HG02642 (cell line): ENCODE results near the gene TNP2.
A peak's percentile ranks its signal among the peaks of the same experiment; 100 is the strongest.

ENCODE experiments used
- ATAC-seq: cut with Tn5 transposase; IDR thresholded peaks from one replicate; pipeline ENCODE4 v1.9.1; 2021; ENCODE audit warnings: mild to moderate bottlenecking; ENCODE audit not compliant: unreplicated experiment, poor library complexity

Gene TNP2

DNA sequence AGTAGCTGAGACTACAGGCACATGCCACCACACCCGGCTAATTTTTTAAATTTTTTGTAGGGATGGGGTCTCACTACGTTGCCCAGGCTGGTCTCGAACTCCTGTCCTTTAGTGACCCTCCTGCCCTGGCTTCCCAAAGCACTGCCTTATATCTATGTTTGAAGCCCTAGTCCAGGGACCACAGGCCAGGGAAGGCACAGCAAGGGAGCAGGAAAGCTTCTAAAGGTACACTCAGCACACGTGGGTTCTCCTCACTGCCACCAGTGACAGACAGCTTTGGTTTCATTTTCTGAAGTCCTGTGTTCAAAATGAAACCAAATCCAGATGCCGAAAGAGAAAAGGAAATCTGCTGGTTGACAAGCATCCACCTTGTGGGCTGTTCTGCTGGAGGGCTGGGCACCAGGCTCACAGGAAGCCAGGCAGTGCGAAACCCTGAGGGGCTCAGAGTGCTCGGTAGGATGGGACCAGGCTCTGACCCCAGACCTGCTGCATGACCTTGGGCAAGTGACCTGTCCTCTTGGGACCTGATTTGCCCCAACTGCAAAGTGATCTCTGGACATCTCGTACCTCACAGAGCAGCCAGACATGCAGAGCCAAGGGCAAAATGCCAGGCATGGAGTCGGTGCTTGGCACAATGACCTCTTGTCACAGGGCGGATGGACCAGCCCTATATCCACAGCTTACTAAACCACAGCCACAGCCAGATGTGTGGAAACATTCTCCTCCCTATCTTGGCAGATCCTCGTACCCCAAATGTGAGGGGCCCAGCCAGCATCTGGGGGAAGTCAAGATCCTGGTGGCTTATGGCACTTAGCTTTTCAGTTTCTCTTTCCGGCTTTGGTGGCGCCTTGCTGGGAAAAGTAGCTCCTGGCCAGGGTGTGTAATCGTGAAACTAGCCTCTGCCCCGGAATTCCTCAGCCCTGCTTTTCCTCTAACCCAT, 10.3 kb downstream of the TNP2 start:
- no peak for ATAC-seq

DNA sequence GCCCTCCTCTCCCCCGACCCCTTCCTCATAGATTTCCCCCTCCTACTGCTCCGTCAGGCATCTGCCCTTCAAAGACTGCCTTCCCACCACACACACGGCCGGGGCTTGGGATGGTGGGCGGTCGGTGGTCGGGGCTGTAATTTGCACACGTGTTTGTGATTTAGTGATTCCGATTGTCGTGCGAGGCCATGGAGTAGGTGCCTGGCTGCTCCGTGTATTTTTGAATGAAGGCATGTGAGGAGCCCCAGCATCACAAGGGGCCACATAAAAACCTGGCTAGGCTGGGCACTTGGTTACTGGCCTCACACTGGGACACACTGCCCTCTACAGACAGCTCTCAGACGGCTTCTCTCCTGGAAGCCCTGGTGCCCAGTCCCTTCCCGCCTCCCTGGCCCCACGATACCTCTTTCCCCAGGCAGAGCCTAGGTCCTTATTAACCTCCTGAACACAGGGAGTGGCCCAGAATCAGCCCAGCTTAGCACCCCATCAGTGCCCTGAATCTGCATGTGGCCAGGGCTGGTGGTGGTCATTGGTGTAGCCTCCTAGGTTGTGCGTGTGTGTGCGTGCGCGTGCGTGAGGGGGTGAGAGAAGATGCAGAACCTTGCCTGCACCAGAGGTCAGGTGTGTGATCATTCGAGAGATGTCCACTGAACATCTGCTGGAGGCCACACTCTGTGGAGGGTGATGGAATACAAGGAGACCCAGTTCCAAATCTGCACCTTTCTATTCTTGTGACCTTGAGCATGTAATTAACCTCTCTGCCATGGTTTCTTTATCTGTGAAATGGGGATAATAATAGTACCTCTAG, 11.8 kb downstream of the TNP2 start:
- ATAC-seq: no peak

DNA sequence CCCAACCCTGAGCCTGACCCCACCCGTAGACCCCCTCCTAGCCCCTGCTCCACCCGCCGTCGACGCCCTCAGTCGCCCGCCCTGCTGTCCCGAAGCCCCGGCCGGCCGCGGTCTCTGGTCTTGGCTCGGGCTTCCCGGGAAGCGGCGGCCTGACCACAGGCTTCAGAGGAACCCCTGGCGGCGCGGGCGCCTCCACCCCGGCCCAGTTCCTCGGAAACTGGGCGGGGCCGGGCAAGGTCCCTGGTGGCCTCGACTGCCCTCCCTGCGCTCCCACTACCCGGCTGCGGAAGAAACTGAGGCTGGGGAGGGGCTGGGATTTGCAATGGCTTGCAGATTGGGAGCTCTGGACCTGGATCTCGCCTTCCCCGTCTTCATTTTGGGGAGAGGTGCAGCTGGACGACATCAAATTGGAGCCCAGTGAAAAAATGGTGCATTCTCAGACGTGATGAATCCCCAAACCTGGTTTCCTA, 12.4 kb downstream of the TNP2 start:
- no peak for ATAC-seq

DNA sequence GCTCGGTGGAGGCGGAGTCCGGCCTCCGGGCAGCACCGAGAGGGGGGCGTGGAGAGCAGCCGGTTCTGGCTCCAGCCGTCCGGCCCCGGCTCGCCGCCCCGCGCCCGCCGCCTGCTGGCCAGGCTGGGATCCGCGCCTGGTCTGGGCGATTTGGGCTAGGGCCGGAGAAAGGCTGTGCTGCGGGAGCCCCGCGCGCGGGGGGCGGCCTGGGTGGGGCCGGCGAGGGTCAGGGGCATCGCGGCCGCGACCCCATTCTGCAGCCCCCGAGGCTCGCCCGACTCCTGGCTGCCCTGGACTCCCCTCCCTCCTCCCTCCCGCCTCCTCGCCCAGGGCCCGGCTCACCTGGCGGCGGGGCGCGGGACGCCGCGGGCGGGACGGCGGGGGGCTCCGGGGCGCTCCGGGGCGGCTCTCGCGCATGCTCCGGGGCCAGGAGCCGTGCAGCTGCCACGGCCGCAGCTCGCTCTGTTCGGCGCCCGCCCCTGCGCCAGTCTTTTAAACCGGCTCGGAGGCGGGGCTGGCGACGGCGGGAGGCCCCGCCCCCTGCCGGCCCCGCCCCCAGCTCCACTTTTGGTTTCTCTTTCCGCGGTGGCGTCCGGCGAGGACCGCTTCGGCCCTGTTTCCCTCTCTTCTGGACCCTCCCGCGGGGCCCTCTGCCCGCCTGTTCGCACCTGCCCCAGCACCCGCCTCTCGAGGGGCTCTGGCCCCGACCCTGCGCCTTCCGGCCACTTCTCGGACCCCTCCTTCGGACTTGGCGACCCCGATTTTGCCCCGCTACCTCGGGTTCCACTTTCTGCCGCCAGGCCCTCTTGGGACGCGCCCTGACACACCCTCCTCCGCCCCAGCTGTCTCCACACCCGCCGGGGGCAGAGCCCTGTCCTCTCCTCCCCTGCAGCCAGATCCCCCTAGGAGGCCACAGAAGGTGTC, 13.1 kb downstream of the TNP2 start, which contains the start of gene SOCS1:
SOCS1 (minus strand) TSS at position 468 of the 924 bp plus-strand sequence. CDS start 726 bp downstream, outside the sequence.
- peak; percentile 67 for ATAC-seq

DNA sequence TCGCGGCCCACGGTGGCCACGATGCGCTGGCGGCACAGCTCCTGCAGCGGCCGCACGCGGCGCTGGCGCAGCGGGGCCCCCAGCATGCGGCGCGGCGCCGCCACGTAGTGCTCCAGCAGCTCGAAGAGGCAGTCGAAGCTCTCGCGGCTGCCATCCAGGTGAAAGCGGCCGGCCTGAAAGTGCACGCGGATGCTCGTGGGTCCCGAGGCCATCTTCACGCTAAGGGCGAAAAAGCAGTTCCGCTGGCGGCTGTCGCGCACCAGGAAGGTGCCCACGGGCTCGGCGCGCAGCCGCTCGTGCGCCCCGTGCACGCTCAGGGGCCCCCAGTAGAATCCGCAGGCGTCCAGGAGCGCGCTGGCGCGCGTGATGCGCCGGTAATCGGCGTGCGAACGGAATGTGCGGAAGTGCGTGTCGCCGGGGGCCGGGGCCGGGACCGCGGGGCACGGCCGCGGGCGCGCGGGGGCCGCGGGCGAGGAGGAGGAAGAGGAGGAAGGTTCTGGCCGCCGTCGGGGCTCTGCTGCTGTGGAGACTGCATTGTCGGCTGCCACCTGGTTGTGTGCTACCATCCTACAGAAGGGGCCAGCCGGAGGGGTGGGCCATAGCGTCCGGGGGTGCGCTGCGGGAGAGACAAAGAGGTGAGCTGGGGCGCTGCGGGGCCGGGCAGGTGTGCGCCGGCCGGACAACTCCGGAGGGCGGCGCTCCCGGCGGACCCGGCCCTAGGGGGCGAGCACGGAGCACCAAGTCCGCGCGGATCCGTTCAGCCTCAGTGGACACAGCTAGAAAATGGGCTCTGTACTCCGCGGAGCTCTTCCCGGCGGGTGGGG, 14.0 kb downstream of the TNP2 start:
- ATAC-seq: peak; percentile 12

DNA sequence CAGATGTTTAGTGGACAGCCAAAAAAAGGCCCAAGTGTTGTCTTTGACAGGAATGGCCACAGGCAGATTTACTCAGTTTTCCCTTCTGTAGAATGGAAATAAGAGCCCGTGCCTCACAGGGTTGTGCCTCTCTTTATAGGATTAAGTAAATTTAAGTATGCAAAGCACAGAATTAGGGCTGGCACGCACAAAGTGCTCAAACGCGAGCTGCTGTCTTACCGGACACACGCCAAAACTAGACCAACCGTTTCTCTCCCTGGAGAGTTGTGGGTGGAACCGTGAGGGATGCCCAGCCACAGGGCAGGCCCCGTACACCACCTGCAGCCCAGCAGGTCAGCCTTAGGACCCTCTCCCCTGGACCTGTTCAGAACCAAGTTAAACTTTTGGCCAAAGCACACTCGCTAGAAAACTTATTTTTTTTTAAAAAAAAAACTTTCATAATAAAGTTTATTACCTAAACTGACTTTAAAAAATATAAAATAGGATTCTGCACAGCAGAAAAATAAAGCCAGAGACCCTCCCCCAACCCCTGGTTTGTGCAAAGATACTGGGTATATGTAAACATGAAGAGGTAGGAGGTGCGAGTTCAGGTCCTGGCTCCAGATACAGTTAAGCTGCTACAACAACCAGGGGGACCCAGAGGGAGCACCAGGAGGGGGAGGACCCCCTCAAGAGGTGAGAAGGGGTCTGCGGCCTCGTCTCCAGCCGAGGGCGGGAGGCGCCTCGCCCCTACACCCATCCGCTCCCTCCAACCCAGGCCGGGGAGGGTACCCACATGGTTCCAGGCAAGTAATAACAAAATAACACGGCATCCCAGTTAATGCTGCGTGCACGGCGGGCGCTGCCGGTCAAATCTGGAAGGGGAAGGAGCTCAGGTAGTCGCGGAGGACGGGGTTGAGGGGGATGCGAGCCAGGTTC, 14.9 kb downstream of the TNP2 start:
- no peak for ATAC-seq

DNA sequence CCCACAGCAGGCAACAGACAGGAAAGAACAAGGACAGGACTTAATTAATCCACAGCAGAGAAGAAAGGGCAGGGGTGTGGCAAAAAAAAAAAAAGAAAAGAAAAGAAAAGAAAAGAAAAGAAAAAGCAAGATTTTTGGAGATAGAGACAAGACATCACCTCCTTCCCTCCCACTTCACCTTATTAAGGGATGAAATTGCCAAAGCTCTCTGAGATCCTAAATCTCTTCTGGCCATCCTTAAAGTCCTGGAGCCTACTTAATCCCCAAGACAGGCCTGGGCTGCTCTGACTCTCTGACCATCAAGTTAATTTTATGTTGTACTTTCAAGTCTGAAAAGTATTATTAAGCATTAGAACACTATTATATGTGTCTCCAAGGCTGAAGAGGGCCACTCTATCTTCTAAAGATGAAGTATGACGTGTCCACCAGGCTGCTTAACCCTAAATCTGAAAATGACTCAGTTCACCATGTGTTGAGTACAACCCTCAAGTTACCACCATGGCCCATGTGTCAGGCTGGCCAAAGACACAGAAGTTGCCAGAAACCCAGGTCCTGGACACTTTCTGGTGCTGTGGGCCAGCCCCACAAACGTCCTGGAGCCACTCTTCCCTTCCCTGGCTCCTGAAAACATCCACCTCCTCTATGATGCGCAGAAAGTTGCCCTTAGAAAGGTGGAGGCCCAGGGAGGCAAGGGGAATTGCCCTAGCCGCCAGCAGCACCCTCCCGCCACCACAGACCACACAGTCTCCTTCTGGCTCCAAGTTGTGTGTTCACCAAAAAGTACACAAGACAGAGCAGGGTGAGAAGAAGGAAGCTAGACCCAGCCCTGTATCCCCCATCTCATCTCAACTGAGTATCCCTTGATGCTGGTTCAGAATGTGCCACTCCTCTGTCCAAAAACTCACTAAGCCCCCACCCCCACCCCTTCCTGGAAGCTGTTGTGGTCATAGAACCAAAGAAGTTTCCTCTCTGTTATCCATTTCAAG, 15.8 kb downstream of the TNP2 start:
- no peak for ATAC-seq

DNA sequence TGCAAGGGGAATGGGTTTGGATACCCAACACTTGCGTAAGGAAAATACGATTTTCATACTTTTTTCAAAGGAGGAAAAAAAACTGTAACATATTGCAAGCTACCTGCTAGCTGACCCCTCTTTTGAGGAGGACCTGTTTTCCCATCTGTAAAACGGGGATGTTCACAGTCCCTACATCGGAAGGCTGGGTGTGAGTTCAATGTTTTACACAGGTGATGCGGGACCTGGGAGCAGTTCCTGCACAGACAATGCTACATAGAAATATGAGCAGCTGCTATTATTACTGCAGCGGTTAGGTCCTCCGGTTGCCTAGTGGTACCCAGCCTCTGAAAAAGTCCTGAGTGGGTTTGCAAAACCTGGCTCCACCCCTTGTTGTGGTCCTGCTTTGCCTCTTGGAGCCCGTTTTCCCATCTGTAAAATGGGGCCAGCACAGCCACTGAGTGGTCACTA, 16.6 kb downstream of the TNP2 start:
- no peak for ATAC-seq

DNA sequence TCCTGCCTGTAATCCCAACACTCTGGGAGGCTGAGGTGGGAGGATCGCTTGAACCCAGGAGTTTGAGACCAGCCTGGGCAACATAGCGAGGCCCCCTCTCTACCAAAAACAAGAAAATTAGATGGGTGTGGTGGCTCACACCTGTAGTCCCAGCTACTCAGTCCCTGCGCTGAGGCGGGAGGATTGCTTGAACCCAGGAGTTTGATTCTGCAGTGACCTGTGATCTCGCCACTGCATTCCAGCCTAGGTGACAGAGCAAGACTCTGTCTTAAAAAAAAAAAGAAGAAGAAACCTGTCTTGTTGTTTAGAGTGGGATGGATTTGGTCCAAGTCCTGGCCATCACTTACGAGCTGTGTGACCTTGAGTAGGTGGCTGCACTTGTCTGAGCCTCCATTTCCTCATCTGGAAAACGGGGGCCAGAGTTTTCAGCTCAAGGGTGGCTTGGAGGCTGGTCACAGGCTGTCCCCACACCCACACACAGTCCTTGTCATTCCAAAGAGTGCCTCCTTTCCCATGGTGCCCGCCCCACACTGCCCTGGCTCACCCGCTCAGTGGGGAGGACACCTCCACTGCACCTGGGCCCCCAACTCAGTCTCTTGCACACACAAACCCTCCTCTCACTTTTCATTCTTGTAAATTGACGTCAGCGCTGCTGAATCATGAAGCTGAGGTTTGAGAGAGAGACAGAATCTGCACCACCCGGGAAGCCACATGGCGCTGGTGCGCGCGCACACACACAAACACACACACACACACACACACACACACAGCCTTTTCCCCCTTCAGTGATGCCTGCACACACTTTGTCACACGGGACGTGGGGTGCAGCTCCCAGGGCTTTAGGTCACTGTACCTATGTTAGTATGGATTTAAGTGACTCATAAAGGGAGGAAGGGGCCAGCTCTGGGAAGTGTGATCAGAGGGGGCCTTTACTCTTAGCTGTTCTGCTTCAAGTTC, 17.3 kb downstream of the TNP2 start:
- ATAC-seq: no peak

DNA sequence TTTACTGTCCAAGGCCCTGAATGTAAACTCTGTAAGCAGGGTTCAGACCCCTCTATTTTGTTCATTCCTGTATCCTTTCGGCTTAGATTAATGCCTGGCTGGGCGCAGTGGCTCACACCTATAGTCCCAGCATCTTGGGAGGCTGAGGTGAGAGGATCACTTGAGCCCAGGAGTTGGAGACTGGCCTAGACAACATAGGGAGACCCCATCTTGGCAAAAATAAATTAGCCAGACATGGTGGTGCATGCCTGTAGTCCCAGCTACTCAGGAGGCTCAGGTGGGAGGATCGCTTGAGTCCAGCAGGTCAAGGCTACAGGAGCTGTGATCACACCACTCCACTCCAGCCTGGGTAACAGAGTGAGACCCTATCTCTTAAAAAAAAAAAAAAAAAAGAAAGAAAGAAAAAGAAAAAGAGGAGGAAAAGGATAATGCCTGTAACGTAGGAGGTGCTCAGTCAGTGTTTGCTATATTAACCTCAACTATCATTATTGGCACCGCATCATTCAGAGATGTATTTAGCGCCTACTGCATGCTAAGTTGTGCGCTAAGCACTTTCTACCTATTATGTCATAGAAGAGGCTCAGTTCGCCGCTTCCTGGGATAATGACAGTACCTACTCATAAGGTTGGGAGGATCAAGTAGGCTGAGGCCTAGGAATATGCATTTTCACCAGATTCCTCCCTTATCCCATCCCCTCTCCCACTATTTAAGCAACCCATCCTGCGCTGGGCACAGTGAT, 18.2 kb downstream of the TNP2 start:
- ATAC-seq: no peak

DNA sequence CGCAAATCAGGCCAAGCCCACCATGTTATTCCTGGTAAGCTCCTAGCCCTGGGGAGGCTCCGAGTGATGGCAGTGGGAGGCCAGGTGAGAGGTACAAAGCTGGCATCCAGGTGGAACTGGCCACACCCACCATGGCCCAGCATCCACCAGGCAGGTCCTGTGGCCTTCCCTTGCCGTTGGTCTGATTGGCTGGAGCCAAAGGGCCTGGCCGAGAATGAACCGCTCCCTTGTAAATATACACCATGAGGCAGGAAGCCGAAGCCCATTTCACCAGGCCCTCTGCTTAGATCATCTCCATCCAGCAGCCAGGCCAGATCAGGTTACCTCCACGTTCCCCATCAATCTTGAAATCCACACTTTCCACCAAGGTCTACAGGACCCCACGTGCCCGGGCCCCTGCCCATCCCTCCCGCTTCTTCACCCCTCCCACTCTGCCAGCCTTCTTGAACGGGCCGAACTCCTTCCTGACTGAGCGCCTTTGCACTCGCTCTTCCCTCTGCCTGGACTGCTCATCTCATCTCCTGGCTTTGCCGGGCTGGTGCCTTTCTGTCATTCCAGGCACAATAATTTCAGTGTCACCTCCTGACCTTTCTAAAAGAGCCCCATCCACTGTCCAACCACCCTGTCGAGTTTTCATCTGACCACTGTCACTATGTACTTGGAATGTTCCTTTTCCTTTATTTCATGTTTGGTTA, 18.9 kb downstream of the TNP2 start:
- no peak for ATAC-seq

DNA sequence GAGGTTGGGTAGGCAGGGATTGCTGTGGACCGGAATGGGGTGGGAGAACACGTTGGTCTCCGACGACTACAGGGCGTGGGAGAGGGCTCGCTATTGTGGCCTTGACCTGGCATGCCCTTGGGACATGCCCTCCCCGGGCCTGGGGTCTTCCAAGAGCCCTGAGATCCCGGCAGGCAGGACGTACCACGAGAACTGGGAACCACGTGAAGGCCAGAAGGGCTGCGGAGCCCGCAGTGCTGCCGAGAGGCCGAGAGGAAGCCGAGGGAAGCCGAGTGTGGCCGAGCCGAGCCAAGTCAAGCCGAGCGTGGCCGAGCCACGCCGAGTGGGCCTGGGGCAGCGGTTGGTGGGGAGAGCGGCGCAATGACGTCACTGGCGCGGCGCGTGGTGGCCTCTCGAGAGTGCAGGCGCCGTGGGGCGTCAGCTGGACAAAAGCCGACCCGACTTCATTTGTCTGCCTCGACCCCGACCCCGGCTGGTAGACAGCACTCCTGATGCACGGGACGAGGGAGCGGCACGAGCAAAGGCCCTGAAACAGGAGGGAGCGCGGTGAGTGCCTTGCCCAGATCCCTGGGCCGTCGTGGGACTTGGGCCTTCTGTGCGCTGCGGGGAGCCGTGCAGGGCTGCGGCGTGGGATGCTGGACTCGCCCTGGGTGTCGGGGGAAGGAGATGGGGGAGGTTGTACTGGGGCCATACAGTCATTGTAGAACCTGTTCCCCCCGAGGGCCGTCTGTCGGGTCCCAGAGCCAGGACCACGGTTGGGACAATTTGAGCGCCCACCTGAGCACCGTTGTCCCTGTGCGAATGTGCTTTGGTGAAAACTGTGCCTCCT, 19.7 kb downstream of the TNP2 start:
- no peak for ATAC-seq

DNA sequence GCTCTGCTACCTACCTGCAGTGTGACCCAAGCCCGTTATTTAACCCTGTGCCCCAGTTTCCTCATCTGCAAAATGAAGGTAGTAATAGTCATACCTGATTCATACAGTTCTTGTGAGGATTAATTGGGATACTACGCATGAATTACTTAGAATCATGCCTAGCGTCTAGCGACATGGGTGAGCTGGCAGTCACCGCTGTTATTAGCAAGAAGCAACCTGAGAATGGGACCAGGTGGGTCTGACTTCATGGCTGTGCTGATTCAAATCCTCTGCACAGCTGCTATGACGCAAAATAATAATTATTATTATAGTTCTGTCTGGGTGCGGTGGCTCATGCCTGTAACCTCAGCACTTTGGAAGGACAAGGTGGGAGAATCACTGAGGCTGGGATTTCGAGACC, 21.0 kb downstream of the TNP2 start:
- no peak for ATAC-seq

DNA sequence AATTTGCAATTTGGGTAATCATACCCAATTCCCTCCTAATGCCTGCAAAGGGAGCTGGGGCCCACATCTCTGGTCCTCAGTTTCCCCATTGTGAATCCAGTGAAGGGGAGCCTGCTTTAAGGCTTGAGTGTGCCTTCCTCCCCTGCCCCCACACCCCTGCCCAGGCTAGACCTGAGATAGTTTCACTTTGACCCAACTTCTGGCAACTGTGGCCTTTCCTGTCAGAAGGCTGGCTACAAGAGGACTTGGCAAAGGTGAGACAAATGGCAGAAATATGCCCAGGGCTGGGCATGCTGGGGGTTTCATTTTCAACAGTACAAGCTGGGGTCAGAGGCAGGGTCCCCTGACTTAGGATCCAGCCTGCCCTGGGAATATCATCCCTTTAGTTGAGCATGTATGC, 23.1 kb downstream of the TNP2 start:
- no peak for ATAC-seq
